Suprapubic skin (tissue), 4 donors: ENCODE results near the gene SPPL3. TPM values are rescaled to one million over a fixed set of nuclear protein-coding genes. Genes with fewer than 3 reads are reported as not detected.

Source experiments
- DNase-seq, 2 donors: peaks; one replicate each; pipeline ENCODE4 v3.0.0-alpha.2; 2019; ENCODE audit warnings: low spot score in 2 of 2
- H3K27ac ChIP-seq: fragments of 200-600 bp; sonication (generic); one replicate; pipeline ENCODE4 v1.5.1; 2019
- H3K27me3 ChIP-seq: fragments of 200-600 bp; sonication (generic); one replicate; pipeline ENCODE4 v1.5.1; 2019
- H3K36me3 ChIP-seq: fragments of 200-600 bp; sonication (generic); one replicate; pipeline ENCODE4 v1.5.1; 2019
- H3K4me1 ChIP-seq: fragments of 200-600 bp; sonication (generic); one replicate; pipeline ENCODE4 v1.5.1; 2019
- H3K4me3 ChIP-seq: fragments of 200-600 bp; sonication (generic); one replicate; pipeline ENCODE4 v1.5.1; 2019; ENCODE audit warnings: mild to moderate bottlenecking
- H3K9me3 ChIP-seq: fragments of 200-600 bp; sonication (generic); one replicate; pipeline ENCODE4 v1.5.1; 2019
- EP300 ChIP-seq: sonication (generic); formaldehyde crosslinking; IDR thresholded peaks from one replicate; pipeline ENCODE4 v1.6.1; 2017; ENCODE audit warnings: antibody characterized with exemption
- POLR2A ChIP-seq, 2 donors: fragments of 450-650 bp; IDR thresholded peaks; one replicate each; pipeline ENCODE4 v1.6.1; 2017; ENCODE audit warnings: antibody characterized with exemption in 2 of 2, mild to moderate bottlenecking in 2 of 2, moderate library complexity in 2 of 2
- POLR2AphosphoS5 ChIP-seq, 3 donors: sonication (generic); formaldehyde crosslinking; IDR thresholded peaks; one replicate each; pipeline ENCODE4 v1.6.1; 2017; ENCODE audit warnings: antibody characterized with exemption in 3 of 3
- WGBS: methylation state at CpG from one replicate; pipeline ENCODE4 v1.1.5; 2018; 5-methylcytosine and 5-hydroxymethylcytosine counted together
- total RNA-seq, 4 donors: library from RNA; depleted of rRNA; stranded (reverse); fragments of >200 nt; gene quantifications; one replicate each; pipeline ENCODE4 v1.1.0, GENCODE V29; 2016
- TF ChIP-seq, protein P1 (sequence below), 2 donors: fragments of 200-600 bp in 1 of 2; fragments of 450-650 bp in 1 of 2; sonication (generic) in 1 of 2; IDR thresholded peaks; one replicate each; pipeline ENCODE4 v1.5.1; 2016 to 2019; ENCODE audit warnings: antibody characterized with exemption in 2 of 2, mild to moderate bottlenecking in 1 of 2, moderate library complexity in 1 of 2

Gene SPPL3
- total RNA-seq, 4 donors from 2014 or later: 64.7 to 91.8 (median 70.6) TPM

DNA sequence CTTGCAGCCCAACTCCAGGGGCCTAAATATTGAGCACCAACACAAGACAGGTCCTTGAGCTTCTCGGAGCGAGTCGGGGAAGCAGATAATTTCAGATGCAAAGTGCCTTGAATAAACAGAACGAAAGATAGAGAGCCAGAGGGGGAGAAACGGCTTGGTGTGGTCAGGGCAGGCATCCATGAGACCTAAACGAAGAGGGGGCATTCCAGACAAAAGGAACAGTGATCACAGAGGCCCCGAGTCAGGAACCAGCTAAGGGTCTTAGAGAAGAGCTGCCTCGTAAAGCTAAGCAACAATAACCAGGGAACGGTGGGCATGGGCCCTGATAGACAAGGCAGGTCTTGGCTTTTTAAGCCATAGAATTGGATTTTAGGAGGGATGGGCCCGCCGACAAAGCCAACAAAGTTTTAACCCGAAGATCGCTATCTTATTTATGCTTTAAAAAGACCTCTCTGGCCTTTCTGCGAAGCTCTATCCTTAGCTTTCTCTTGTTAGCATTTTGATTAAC lies 179.0 kb downstream of the SPPL3 start:
- Histone ChIP-seq H3K27me3 (no peaks in the 10 kb centered on the region), H3K4me3 (peak overlapping the region; percentile 69), H3K36me3 (peaks cover 44% of the 10 kb centered on the region), H3K9me3 (no peaks in the 10 kb centered on the region), H3K27ac (peak overlapping the region; percentile 35), H3K4me1 (peaks cover 25% of the 10 kb centered on the region)
- no peak for TF ChIP-seq POLR2A (IDR thresholded peaks at IDR 0.05)
- TF ChIP-seq, protein P1, sequence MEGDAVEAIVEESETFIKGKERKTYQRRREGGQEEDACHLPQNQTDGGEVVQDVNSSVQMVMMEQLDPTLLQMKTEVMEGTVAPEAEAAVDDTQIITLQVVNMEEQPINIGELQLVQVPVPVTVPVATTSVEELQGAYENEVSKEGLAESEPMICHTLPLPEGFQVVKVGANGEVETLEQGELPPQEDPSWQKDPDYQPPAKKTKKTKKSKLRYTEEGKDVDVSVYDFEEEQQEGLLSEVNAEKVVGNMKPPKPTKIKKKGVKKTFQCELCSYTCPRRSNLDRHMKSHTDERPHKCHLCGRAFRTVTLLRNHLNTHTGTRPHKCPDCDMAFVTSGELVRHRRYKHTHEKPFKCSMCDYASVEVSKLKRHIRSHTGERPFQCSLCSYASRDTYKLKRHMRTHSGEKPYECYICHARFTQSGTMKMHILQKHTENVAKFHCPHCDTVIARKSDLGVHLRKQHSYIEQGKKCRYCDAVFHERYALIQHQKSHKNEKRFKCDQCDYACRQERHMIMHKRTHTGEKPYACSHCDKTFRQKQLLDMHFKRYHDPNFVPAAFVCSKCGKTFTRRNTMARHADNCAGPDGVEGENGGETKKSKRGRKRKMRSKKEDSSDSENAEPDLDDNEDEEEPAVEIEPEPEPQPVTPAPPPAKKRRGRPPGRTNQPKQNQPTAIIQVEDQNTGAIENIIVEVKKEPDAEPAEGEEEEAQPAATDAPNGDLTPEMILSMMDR (IDR thresholded peaks at IDR 0.05): no peak
- 28% methylated on average over 14 of the region's 14 CpGs for WGBS
- no peak for DNase-seq

DNA sequence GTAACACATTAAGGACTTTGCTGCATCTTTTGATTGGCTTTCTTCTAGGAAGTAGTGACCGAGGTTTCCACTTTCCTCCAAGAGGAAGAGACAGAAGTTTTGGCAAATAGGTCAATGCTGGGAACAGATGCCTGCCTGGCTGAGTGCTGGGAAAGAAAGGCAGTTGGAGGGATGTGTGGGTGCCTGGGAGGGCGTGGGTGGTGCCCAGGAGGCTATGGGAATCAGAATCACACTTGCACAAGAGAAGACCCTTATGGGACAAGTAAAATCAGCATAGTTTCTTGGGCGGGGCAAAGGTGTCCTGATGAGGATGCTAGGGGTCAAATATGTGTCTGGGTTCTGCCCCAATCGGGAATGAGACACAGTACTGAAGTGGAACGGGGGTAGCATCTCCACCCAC lies 179.4 kb downstream of the SPPL3 start:
- whole genome bisulfite sequencing: 71% methylated on average over 5 of the region's 5 CpGs

DNA sequence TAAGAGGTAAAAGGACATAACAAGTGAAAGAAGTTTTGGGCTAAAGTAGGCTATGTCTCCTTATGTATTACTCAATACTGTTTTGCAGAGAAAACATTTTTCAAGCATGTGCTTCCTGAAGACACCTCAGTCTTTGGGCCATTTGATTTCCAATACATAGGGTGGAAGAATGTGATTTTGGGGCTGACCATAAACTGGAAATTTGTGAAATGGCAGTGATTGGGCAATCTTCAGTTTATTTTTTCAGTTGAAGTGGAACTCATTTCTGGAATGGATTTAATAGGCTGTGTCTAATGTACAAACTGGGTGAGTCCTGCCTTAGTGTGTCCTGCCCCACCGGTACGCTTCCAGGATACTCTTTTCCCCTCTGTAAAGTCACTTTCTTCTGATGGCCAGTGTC lies 181.4 kb downstream of the SPPL3 start:
- 100% methylated on average over 2 of the region's 2 CpGs for WGBS
- peaks cover 52% of the 10 kb centered on the region for H3K36me3 ChIP-seq
- H3K4me1 ChIP-seq: peaks cover 25% of the 10 kb centered on the region
- H3K27ac ChIP-seq: no peak overlapping the region
- H3K9me3 ChIP-seq: no peaks in the 10 kb centered on the region
- TF ChIP-seq POLR2AphosphoS5 (IDR thresholded peaks at IDR 0.05) (no peak), POLR2A (IDR thresholded peaks at IDR 0.05) (no peak), EP300 (no peak)
- TF ChIP-seq, protein P1 (IDR thresholded peaks at IDR 0.05): no peak
- DNase-seq: no peak
- no peaks in the 10 kb centered on the region for H3K27me3 ChIP-seq
- H3K4me3 ChIP-seq: no peak overlapping the region

More for the DNA sequence above, 179.4 kb downstream of the SPPL3 start:
- Histone ChIP-seq H3K27me3 (no peaks in the 10 kb centered on the region), H3K27ac (no peak overlapping the region), H3K9me3 (no peaks in the 10 kb centered on the region), H3K4me1 (peaks cover 25% of the 10 kb centered on the region), H3K36me3 (peaks cover 44% of the 10 kb centered on the region), H3K4me3 (no peak overlapping the region)
- no peak for DNase-seq
- no peak for TF ChIP-seq EP300
- TF ChIP-seq, protein P1 (IDR thresholded peaks at IDR 0.05): no peak
- TF ChIP-seq POLR2A (IDR thresholded peaks at IDR 0.05): no peak
- no peak for TF ChIP-seq POLR2AphosphoS5 (IDR thresholded peaks at IDR 0.05)

DNA sequence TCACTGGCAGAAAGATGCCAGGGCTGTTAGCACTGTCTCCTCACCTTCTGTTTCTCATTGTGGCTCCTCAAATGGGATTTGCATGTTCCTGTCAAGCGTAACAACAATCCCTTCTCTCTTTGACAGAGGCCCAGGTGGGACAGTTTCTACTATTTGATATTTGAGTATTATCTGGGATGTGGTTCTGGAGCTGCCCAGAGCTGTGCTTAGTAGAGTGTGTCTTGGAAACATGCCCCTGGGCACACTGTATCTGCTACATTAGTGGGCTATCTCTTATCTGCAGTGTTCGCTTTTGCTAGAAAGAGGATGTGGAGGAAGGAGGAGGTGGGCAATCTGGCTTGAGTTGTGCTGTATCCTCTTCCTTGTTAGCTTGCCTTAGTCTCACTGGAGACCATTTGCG lies 182.3 kb downstream of the SPPL3 start:
- H3K27ac ChIP-seq: no peak overlapping the region
- peaks cover 25% of the 10 kb centered on the region for H3K4me1 ChIP-seq
- TF ChIP-seq EP300 (no peak), POLR2AphosphoS5 (IDR thresholded peaks at IDR 0.05) (no peak), POLR2A (IDR thresholded peaks at IDR 0.05) (no peak)
- TF ChIP-seq, protein P1 (IDR thresholded peaks at IDR 0.05): no peak
- WGBS: 85% methylated on average over 3 of the region's 3 CpGs
- no peak overlapping the region for H3K4me3 ChIP-seq
- DNase-seq: no peak
- no peaks in the 10 kb centered on the region for H3K9me3 ChIP-seq
- no peaks in the 10 kb centered on the region for H3K27me3 ChIP-seq
- H3K36me3 ChIP-seq: peaks cover 57% of the 10 kb centered on the region

DNA sequence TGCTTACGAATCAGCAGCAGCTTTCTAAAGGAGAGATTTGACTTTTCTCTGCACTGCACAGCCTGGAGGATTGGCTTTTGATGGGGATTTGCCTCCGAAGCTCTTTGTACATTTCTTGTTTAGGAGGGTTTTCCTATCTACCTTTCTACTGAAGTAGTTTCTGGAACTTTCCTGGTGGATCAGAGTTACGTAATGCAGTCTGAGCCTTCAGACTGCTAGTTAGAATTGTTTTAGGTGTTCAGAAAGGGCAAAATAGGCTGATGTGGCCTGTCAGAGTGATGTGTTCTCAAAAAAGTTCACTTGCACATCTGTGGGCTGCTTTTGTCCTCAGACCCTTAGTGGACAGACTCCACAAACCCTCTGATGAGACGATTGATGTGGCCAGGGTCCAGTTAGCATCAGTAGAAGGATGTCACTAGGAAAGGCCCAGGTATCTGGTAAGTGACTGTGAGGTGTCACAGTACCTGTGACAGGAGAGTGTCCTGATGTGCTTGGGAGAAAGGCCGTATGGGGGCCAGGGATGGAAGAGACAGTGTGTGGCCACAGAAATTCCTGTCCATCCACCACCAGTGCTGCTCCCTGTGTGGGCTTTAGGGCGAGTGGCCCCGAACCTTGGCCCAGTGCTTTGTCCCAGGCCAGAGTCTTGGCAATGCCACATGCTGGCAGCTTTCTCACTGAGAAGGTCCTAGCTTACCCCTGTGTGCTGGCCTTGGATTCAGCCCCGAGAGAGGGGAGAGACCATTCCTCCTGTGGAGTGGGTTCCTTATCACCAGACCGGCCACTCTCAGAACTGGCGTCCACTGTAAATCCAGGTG lies 183.0 kb downstream of the SPPL3 start:
- peaks cover 19% of the 10 kb centered on the region for H3K4me1 ChIP-seq
- peak overlapping the region; percentile 24 for H3K27ac ChIP-seq
- 93% methylated on average over 8 of the region's 10 CpGs for WGBS
- TF ChIP-seq EP300: no peak
- no peak for TF ChIP-seq POLR2A (IDR thresholded peaks at IDR 0.05)
- TF ChIP-seq, protein P1 (IDR thresholded peaks at IDR 0.05): no peak
- TF ChIP-seq POLR2AphosphoS5 (IDR thresholded peaks at IDR 0.05): no peak
- H3K4me3 ChIP-seq: no peak overlapping the region
- DNase-seq: no peak
- no peaks in the 10 kb centered on the region for H3K27me3 ChIP-seq
- no peaks in the 10 kb centered on the region for H3K9me3 ChIP-seq
- peaks cover 64% of the 10 kb centered on the region for H3K36me3 ChIP-seq
